Nephron (organoid): ENCODE measurements around the gene POLR2J2.
"Not testable (repeated sequence)": the region's sequence is repeated elsewhere in the genome, so short reads cannot be mapped to it uniquely, and the experiment has no call there.

Source experiments
- H3K27ac Mint-ChIP-seq, 3 experiments: 2 replicates each; pipeline ENCODE4 v1.8.0; 2020; ENCODE audit warnings: mixed read lengths in 3 of 3, mild to moderate bottlenecking in 2 of 3, moderate library complexity in 1 of 3
- H3K27me3 Mint-ChIP-seq: 2 replicates; pipeline ENCODE4 v1.8.0; 2021; ENCODE audit warnings: low read depth, mild to moderate bottlenecking, moderate library complexity, mixed read lengths
- H3K36me3 Mint-ChIP-seq: 2 replicates; pipeline ENCODE4 v1.8.0; 2020; ENCODE audit warnings: low read depth, mixed read lengths
- H3K4me1 Mint-ChIP-seq: 2 replicates; pipeline ENCODE4 v1.8.0; 2020; ENCODE audit warnings: mixed read lengths
- H3K4me3 Mint-ChIP-seq, 3 experiments: 2 replicates each; pipeline ENCODE4 v1.8.0; 2020; ENCODE audit warnings: mild to moderate bottlenecking in 3 of 3, mixed read lengths in 3 of 3, moderate library complexity in 2 of 3
- H3K9me3 Mint-ChIP-seq: 2 replicates; pipeline ENCODE4 v1.8.0; 2020; ENCODE audit warnings: mixed read lengths

POLR2J2 gene

DNA sequence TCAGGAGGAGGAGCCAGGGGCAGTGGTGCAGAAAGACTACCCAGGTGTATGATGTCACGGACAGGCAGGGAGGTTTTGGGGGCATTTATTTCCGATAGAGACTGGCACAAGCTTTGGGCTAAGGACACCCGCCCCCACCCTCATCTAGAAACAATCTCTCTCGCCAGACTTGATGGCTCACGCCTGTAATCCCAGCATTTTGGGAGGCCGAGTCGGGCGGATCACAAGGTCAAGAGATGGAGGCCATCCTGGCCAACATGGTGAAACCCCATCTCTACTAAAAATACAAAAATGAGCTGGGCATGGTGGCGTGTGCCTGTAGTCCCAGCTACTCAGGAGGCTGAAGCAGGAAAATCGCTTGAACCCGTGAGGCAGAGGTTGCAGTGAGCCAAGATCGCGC is 34.5 kb downstream of the POLR2J2 start:
- not testable (repeated sequence) for H3K36me3 Mint-ChIP-seq, H3K27me3 Mint-ChIP-seq, H3K9me3 Mint-ChIP-seq, H3K4me1 Mint-ChIP-seq, H3K27ac Mint-ChIP-seq, H3K4me3 Mint-ChIP-seq

DNA sequence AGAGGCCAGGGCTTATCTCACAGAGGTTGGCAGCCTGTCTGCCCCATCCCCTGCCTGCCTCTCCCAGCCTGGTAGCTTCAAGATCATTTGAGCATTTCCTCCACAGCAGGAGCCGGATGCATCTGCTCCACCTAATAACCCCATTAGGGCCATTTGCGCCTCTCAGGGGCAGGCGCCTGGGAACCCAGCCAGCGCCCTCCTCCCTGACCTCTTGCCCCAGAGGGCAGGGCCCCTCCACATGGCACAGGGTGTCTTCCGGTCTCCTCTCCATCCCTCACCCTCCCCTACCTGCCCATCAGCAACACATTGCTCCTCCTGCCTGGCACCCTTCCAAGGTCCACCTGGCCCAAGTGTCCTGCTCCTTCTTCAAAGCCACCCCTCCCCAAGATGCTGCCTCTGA is 36.1 kb downstream of the POLR2J2 start:
- H3K36me3 Mint-ChIP-seq, H3K27me3 Mint-ChIP-seq, H3K9me3 Mint-ChIP-seq, H3K4me1 Mint-ChIP-seq, H3K4me3 Mint-ChIP-seq, H3K27ac Mint-ChIP-seq: not testable (repeated sequence)

DNA sequence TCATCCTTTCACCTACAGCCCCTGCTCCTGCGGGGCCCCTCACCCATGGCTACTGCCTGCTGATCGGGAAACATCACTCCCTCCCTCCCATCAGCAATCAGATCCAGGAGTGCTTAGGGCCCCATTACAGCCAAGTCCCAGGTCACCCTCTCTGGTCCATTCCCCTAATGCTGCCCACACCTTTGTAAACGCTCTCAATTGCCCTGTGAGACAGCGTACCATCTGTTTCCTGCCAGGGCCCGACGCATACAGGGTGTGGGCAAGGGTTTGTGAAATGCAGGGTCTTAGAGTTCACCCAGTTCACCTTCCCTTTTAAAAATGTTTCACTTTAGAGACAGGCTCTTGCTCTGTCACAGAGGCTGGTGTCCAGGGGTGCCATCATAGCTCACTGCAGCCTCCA is 37.2 kb downstream of the POLR2J2 start:
- H3K36me3 Mint-ChIP-seq, H3K4me1 Mint-ChIP-seq, H3K9me3 Mint-ChIP-seq, H3K27me3 Mint-ChIP-seq, H3K27ac Mint-ChIP-seq, H3K4me3 Mint-ChIP-seq: not testable (repeated sequence)

DNA sequence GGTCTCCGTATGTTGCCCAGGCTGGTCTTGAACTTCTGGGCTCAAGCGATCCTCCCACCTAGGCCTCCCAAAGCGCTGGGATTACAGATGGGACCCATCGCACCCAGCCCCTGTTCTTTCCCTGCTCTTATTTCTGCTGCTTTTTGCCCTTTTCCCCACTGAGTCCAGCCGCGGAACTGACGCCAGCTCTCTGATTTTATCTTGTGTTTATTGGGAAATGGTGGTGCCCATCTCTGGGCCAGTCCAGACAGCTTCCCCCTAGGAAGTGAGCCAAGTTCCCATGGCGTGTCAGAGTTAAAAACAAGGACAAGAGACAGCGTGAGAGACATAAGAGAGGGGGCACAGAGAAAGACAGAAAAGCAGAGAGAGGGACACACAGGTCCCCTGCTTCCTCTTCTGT is 40.8 kb downstream of the POLR2J2 start:
- not testable (repeated sequence) for H3K9me3 Mint-ChIP-seq, H3K4me1 Mint-ChIP-seq, H3K4me3 Mint-ChIP-seq, H3K36me3 Mint-ChIP-seq, H3K27ac Mint-ChIP-seq, H3K27me3 Mint-ChIP-seq

DNA sequence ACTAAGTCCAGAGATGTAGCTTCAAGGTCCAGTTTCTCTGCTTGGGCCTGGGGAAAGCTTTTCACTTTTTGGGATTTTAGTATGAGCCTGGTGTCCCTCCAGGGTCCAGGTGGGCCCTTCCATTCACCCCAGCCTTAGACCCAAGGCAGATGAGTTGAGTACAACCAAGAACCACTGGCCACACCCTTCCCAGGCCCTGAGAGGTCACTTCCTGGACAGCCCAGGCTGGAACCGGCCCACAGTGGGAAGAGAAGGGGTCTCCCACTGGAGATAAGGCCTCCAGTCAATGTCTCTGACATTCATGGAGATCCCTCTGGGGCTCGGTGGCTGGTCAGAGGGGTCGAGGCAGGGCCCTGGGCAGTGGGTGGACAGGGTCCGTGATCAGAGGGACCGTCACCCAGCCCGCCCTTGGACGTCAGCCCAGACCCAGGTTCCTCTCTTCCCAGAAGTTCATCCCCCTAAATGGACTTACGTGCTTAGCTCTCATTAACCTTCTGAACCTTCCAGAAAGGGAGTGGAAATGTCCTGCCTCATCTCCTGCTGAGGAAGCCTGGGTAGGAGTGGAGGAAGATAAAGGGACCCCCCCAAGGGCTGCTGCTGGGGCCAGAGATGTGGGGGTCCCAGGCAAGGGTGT is 44.1 kb downstream of the POLR2J2 start:
- H3K36me3 Mint-ChIP-seq, H3K4me1 Mint-ChIP-seq, H3K4me3 Mint-ChIP-seq, H3K27ac Mint-ChIP-seq, H3K9me3 Mint-ChIP-seq, H3K27me3 Mint-ChIP-seq: not testable (repeated sequence)

DNA sequence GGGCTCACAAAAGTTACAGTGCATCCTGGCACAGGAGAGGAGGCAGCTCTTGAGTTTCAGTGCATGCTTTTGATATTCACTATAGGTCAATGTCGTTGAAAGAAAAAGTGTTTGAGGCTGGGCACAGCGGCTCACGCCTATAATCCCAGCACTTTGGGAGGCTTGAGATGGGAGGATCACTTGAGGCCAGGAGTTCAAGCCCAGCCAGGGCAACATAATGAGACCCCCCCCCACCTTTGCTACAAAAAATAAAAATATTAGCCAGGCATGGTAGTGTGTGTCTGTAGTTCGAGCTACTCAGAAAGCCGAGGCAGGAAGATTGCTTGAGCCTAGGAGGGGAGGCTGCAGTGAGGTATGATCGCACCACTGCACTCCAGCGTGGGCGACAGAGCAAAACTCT is 53.3 kb downstream of the POLR2J2 start:
- not testable (repeated sequence) for H3K27me3 Mint-ChIP-seq, H3K27ac Mint-ChIP-seq, H3K4me3 Mint-ChIP-seq, H3K9me3 Mint-ChIP-seq, H3K4me1 Mint-ChIP-seq, H3K36me3 Mint-ChIP-seq

DNA sequence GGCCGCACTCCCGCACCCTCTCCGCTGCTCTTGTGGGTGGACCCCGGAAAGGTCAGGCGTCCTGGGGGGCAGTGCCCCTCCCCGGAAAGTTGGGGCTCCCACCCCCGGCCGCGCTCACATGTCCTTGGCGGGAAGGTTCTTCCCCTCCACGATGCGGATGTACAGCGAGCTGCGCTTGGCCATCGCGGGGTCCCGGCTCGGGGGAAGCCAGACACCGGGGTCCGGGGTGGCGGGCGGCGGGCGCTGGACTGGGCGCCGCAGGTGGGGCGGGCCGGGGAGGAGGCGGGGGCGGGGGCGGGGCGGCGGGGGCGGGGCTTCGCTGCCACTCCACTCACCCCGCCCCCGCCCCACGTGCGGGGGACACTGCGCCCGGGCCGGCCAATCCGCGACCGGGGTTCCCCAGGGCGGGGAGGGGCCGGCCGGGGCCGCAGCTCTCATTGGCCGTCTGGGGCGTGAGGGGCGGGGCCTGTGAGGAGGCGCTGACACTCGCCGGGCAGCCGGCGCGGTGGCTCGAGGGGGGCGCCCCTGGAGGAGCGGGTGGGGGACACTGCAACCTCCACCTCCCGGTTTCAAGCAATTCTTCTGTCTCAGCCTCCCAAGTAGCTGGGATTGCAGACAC is 54.8 kb downstream of the POLR2J2 start, which contains the start of gene RASA4:
Gene RASA4, minus strand, starts transcription at position 250 of the 619 bp plus-strand sequence. Its CDS starts 67 bp downstream, at position 183.
- H3K36me3 Mint-ChIP-seq, H3K9me3 Mint-ChIP-seq, H3K4me3 Mint-ChIP-seq, H3K27me3 Mint-ChIP-seq, H3K27ac Mint-ChIP-seq, H3K4me1 Mint-ChIP-seq: not testable (repeated sequence)
